CD4-positive, alpha-beta T cell (primary cell): ENCODE results near the gene RUBCN. TPM values are rescaled to one million over a fixed set of nuclear protein-coding genes. Genes with fewer than 3 reads are reported as not detected.
"Not testable (repeated sequence)": the region's sequence is repeated elsewhere in the genome, so short reads cannot be mapped to it uniquely, and the experiment has no call there.

Experiments used
- ATAC-seq: fragments of 200-7000 bp; cut with Tn5 transposase; one replicate; pipeline ENCODE4 v1.10.0; 2022; ENCODE audit warnings: mild to moderate bottlenecking; ENCODE audit not compliant: poor library complexity
- CTCF ChIA-PET: fragments of 350-600 bp; sonication (Branson Sonifier 250); formaldehyde crosslinking; loops from one replicate; lab custom pipeline; 2021; ENCODE audit warnings: antibody characterized with exemption, inconsistent platforms; lab: Charles Lee
- POLR2A ChIA-PET: fragments of 350-600 bp; sonication (Branson Sonifier 250); formaldehyde crosslinking; loops from one replicate; lab custom pipeline; 2021; ENCODE audit warnings: antibody characterized with exemption, inconsistent platforms; lab: Charles Lee
- DNase-seq, 14 experiments: peaks; one replicate each; pipeline ENCODE4 v3.0.0-alpha.2; 2013 to 2020; ENCODE audit warnings: mixed read lengths in 2 of 14
- H3K27ac ChIP-seq, 2 donors: one replicate each; pipeline versions ENCODE4 v1.5.1 to v1.7.0; 2013; ENCODE audit warnings: low read length in 2 of 2, low read depth in 1 of 2, mild to moderate bottlenecking in 1 of 2
- H3K27me3 ChIP-seq, 2 experiments: 1 replicate in 1 of 2; 2 replicates in 1 of 2; pipeline versions ENCODE4 v1.6.1 to v1.7.0; 2013; ENCODE audit warnings: low read length in 2 of 2, control low read depth in 1 of 2, mild to moderate bottlenecking in 1 of 2, moderate library complexity in 1 of 2; ENCODE audit not compliant: insufficient read depth in 2 of 2, control insufficient read depth in 1 of 2
- H3K36me3 ChIP-seq: one replicate; pipeline ENCODE4 v1.6.1; 2013; ENCODE audit warnings: low read length, control low read depth; ENCODE audit not compliant: insufficient read depth
- H3K4me1 ChIP-seq: one replicate; pipeline ENCODE4 v1.6.1; 2013; ENCODE audit warnings: low read length, control low read depth; ENCODE audit not compliant: insufficient read depth
- H3K4me3 ChIP-seq: one replicate; pipeline ENCODE4 v1.5.1; 2013; ENCODE audit warnings: mild to moderate bottlenecking, low read length, moderate library complexity
- H3K9me3 ChIP-seq, 2 experiments: 1 replicate in 1 of 2; 2 replicates in 1 of 2; pipeline versions ENCODE4 v1.6.1 to v1.7.0; 2013; ENCODE audit warnings: low read length in 2 of 2, mild to moderate bottlenecking in 2 of 2, control low read depth in 1 of 2, moderate library complexity in 1 of 2; ENCODE audit not compliant: control insufficient read depth in 1 of 2, insufficient read depth in 1 of 2
- H3K27ac Mint-ChIP-seq: one replicate; pipeline ENCODE4 v1.8.0; 2020; ENCODE audit warnings: mixed read lengths
- H3K27me3 Mint-ChIP-seq: one replicate; pipeline ENCODE4 v1.8.0; 2021; ENCODE audit warnings: mixed read lengths
- H3K36me3 Mint-ChIP-seq: one replicate; pipeline ENCODE4 v1.8.0; 2021; ENCODE audit warnings: low read depth, mixed read lengths
- H3K4me1 Mint-ChIP-seq: one replicate; pipeline ENCODE4 v1.8.0; 2021; ENCODE audit warnings: low read depth, mixed read lengths
- H3K4me3 Mint-ChIP-seq: one replicate; pipeline ENCODE4 v1.8.0; 2020; ENCODE audit warnings: mild to moderate bottlenecking, mixed read lengths
- H3K9me3 Mint-ChIP-seq: one replicate; pipeline ENCODE4 v1.8.0; 2020; ENCODE audit warnings: mixed read lengths
- CTCF ChIP-seq: fragments of 200-600 bp; IDR thresholded peaks from one replicate; pipeline ENCODE4 v1.8.0; 2022; ENCODE audit warnings: antibody characterized with exemption, mild to moderate bottlenecking
- intact Hi-C, 2 experiments: fragments of 100-400 bp; cut with DNase I in 1 of 2; cut with micrococcal nuclease in 1 of 2; formaldehyde crosslinking; loops; one replicate each; pipeline versions ENCODE4 v1.15.1 to v1.9.0; 2023 to 2025; cut with DNase I, micrococcal nuclease
- total RNA-seq, 174 experiments: library from RNA in 2 of 174; stranded (reverse) in 2 of 174; gene quantifications; one replicate each; pipeline ENCODE4 v1.2.3 and lab custom pipeline; 2021 to 2026

RUBCN gene
- total RNA-seq, 2 experiments from 2014 or later: 35.3 to 38.9 TPM

GRCh38 chr3:197713477-197713822 lies 23.3 kb downstream of the RUBCN start:
- Histone ChIP-seq H3K27me3 (no peaks in the 10 kb centered on the region), H3K27ac (peak overlapping the region; percentile 74 to 87), H3K9me3 (no peaks in the 10 kb centered on the region), H3K4me1 (peaks cover 9% of the 10 kb centered on the region), H3K36me3 (peaks cover 18% of the 10 kb centered on the region), H3K4me3 (no peak overlapping the region)
- Mint-ChIP-seq H3K27ac (peak overlapping the region; percentile 88), H3K4me3 (no peak overlapping the region), H3K27me3 (no peaks in the 10 kb centered on the region), H3K36me3 (peaks cover 39% of the 10 kb centered on the region), H3K9me3 (no peaks in the 10 kb centered on the region), H3K4me1 (peaks cover 25% of the 10 kb centered on the region)
- CTCF ChIA-PET: interaction anchor here (1.0 to 1.7 kb wide), 2 partner anchors 36 to 37 kb away, joined by 3 to 9 read pairs; partner anchors contain the start of gene FYTTD1
- no peak for TF ChIP-seq CTCF
- intact Hi-C loops: loop anchor here (1.0 to 10.0 kb wide), 3 partner anchors 23 to 419 kb away; partner anchors contain the start of genes DLG1 (in 1 of the 2), LRCH3 (in 1 of the 2) and RUBCN (in 1 of the 2)
- ATAC-seq: no peak
- POLR2A ChIA-PET: interaction anchor here (1.0 to 4.1 kb wide), 7 partner anchors 11 to 135 kb away, joined by 3 to 38 read pairs (median 27); partner anchors contain the start of genes FYTTD1, LRCH3 and RUBCN
- no peak for DNase-seq

DNA sequence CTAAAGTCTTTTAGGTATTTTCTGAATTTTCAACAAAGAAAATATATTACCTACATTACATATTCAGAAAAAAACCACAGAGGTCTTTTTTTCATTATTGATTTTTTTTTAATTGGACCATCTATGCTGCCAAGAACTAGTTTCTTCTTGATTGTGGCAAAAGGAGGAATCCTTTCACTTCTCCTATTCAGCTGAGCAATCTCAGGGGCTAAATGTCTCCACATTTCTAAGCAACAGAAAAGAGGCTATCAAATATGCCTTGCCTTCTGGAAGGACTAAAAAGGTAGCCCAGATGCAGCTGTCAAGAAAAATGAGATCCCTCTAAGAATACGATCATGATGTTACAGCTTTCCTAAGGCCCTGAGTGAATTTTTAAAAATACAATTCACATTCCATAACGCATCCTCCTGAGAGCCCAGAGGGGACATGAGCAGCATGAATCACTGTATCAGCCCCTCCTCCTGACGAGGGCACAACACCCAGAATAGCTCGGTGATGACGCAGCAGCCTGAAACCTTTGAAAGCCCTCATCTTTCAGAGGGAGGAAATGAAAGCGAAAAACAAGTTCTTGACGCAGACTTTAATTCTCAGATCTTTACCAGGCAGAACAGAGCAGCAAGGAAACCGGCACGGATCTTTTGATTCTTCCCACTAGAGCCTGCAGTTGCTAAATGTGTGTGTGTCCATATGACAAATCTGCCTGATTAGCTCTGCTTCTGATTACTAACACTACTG lies 24.6 kb downstream of the RUBCN start:
- CTCF ChIA-PET: interaction anchor here (0.5 to 1.7 kb wide), 4 partner anchors 11 to 131 kb away, joined by 3 to 9 read pairs (median 4); partner anchors contain the start of gene FYTTD1
- H3K27ac Mint-ChIP-seq: peak overlapping the region; percentile 88

DNA sequence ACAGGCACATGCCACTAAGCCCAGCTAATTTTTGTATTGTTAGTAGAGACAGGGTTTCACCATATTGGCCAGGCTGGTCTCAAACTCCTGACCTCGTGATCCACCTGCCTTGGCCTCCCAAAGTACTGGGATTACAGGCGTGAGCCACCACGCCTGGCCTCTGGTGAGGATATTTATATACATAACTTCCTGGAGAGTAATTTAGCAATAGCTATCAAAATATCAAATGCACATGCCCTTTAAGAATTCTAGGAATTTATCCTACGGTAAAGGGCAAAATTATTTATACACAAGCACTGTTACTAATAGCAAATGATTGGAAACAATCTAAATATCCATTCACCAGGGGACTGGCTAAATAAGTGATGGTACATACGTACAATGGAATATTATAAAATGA lies 25.7 kb downstream of the RUBCN start:
- DNase-seq, H3K27ac ChIP-seq, H3K27me3 Mint-ChIP-seq, H3K4me3 Mint-ChIP-seq, H3K4me3 ChIP-seq, H3K4me1 ChIP-seq, H3K27me3 ChIP-seq, ATAC-seq, H3K9me3 Mint-ChIP-seq, H3K9me3 ChIP-seq: not testable (repeated sequence)
- peak overlapping the region; percentile 88 for H3K27ac Mint-ChIP-seq
- H3K36me3 Mint-ChIP-seq: peaks cover 23% of the 10 kb centered on the region
- ChIA-PET CTCF (interaction anchor here (0.6 to 0.9 kb wide), 2 partner anchors 40 to 91 kb away, joined by 3 read pairs; no protein-coding TSS in a partner anchor), POLR2A (interaction anchor here (4.1 kb wide), 1 partner anchor 25 kb away, joined by 38 read pairs; the partner anchor contains the start of gene RUBCN)
- peaks cover 25% of the 10 kb centered on the region for H3K4me1 Mint-ChIP-seq
- peaks cover 11% of the 10 kb centered on the region for H3K36me3 ChIP-seq
- intact Hi-C loops: loop anchor here (5.0 to 10.0 kb wide), 2 partner anchors 81 to 416 kb away; partner anchors contain the start of genes DLG1 (in 1 of the 2) and LRCH3 (in 1 of the 2)

More for the DNA sequence above, 24.6 kb downstream of the RUBCN start:
- Mint-ChIP-seq H3K4me3 (peak overlapping the region; percentile 80), H3K36me3 (peaks cover 28% of the 10 kb centered on the region), H3K27me3 (no peaks in the 10 kb centered on the region), H3K9me3 (no peaks in the 10 kb centered on the region), H3K4me1 (peaks cover 25% of the 10 kb centered on the region)
- ATAC-seq (peak; percentile 98), DNase-seq (peak; percentile 71 to 97 (median 82))
- POLR2A ChIA-PET: interaction anchor here (0.6 to 4.1 kb wide), 23 partner anchors 9 to 770 kb away, joined by 3 to 38 read pairs (median 5); partner anchors contain the start of genes BDH1, FYTTD1, LRCH3 and NCBP2
- Histone ChIP-seq H3K27me3 (no peaks in the 10 kb centered on the region), H3K9me3 (no peaks in the 10 kb centered on the region), H3K27ac (peak overlapping the region; percentile 74 to 87), H3K4me3 (peak overlapping the region; percentile 47), H3K4me1 (peaks cover 9% of the 10 kb centered on the region), H3K36me3 (peaks cover 11% of the 10 kb centered on the region)
- no peak for TF ChIP-seq CTCF
- intact Hi-C loops: loop anchor here (1.0 to 10.0 kb wide), 4 partner anchors 24 to 417 kb away; partner anchors contain the start of genes DLG1 (in 1 of the 2), FYTTD1 (in 1 of the 2), LRCH3 (in 1 of the 2) and RUBCN (in 1 of the 2)
